ENCODE measurements around the gene HSD3B2. TPM values are rescaled to one million over a fixed set of nuclear protein-coding genes. Genes with fewer than 3 reads are reported as not detected.

The HSD3B2 gene
- polyA plus RNA-seq, 6 donors from 2014 or later, result not detected

- peaks cover 0 to 9% (median 0%) of the 10 kb centered on the region in 3 donors for H3K27me3 Mint-ChIP-seq
- H3K4me3 Mint-ChIP-seq, result no peak overlapping the region
- H3K36me3 Mint-ChIP-seq, result no peaks in the 10 kb centered on the region
- no peak for ATAC-seq (ENCODE audit: low read depth in 2 of 2)
- DNase-seq, result no peak
- peaks cover 0 to 5% (median 0%) of the 10 kb centered on the region in 7 donors for H3K9me3 Mint-ChIP-seq
- H3K27ac Mint-ChIP-seq, result no peak overlapping the region
- no peaks in the 10 kb centered on the region for H3K4me1 Mint-ChIP-seq
Measured at GRCh38 chr1:119416006-119416640, 1.2 kb downstream of the HSD3B2 start.

GRCh38 chr1:119419109-119419508, 4.2 kb downstream of the HSD3B2 start:
- H3K4me1 Mint-ChIP-seq, result no peaks in the 10 kb centered on the region
- H3K4me3 Mint-ChIP-seq, result no peak overlapping the region
- H3K9me3 Mint-ChIP-seq, result peaks cover 0 to 5% (median 0%) of the 10 kb centered on the region in 7 donors
- peaks cover 0 to 9% (median 0%) of the 10 kb centered on the region in 3 donors for H3K27me3 Mint-ChIP-seq
- no peak overlapping the region for H3K27ac Mint-ChIP-seq
- no peak for DNase-seq
- no peaks in the 10 kb centered on the region for H3K36me3 Mint-ChIP-seq
- ATAC-seq (ENCODE audit: low read depth in 2 of 2), result no peak

GRCh38 chr1:119420638-119421037, 5.7 kb downstream of the HSD3B2 start:
- Mint-ChIP-seq H3K4me1 (no peaks in the 10 kb centered on the region), H3K27me3 (peaks cover 0 to 9% (median 0%) of the 10 kb centered on the region in 3 donors)
- ATAC-seq (ENCODE audit: low read depth in 2 of 2), result no peak

GRCh38 chr1:119422631-119423030, 7.7 kb downstream of the HSD3B2 start:
- no peak overlapping the region for H3K27ac Mint-ChIP-seq
- DNase-seq (no peak), ATAC-seq (ENCODE audit: low read depth in 2 of 2) (no peak)
- H3K36me3 Mint-ChIP-seq, result no peaks in the 10 kb centered on the region
- peaks cover 0 to 3% (median 0%) of the 10 kb centered on the region in 7 donors for H3K9me3 Mint-ChIP-seq
- H3K27me3 Mint-ChIP-seq, result peaks cover 0 to 6% (median 0%) of the 10 kb centered on the region in 3 donors
- no peaks in the 10 kb centered on the region for H3K4me1 Mint-ChIP-seq
- H3K4me3 Mint-ChIP-seq, result no peak overlapping the region

More at GRCh38 chr1:119420638-119421037, 5.7 kb downstream of the HSD3B2 start:
- peaks cover 0 to 4% (median 0%) of the 10 kb centered on the region in 7 donors for H3K9me3 Mint-ChIP-seq
- no peak overlapping the region for H3K27ac Mint-ChIP-seq
- H3K4me3 Mint-ChIP-seq, result no peak overlapping the region
- DNase-seq, result no peak
- H3K36me3 Mint-ChIP-seq, result no peaks in the 10 kb centered on the region

GRCh38 chr1:119428991-119429390, 14.0 kb downstream of the HSD3B2 start:
- H3K4me1 Mint-ChIP-seq, result no peaks in the 10 kb centered on the region
- H3K27ac Mint-ChIP-seq, result no peak overlapping the region
- peaks cover 0 to 5% (median 0%) of the 10 kb centered on the region in 7 donors for H3K9me3 Mint-ChIP-seq
- no peak overlapping the region for H3K4me3 Mint-ChIP-seq
- no peak for DNase-seq
- no peaks in the 10 kb centered on the region for H3K36me3 Mint-ChIP-seq
- no peak for ATAC-seq (ENCODE audit: low read depth in 2 of 2)
- H3K27me3 Mint-ChIP-seq, result peaks cover 4 to 27% (median 6%) of the 10 kb centered on the region in 3 donors

- ATAC-seq (ENCODE audit: low read depth in 2 of 2), result no peak
- H3K4me3 Mint-ChIP-seq, result no peak overlapping the region
Measured at GRCh38 chr1:119429687-119430086, 14.7 kb downstream of the HSD3B2 start.

GRCh38 chr1:119430486-119430885, 15.5 kb downstream of the HSD3B2 start:
- no peak overlapping the region for H3K27ac Mint-ChIP-seq
- DNase-seq (no peak), ATAC-seq (ENCODE audit: low read depth in 2 of 2) (no peak)
- peaks cover 4 to 27% (median 6%) of the 10 kb centered on the region in 3 donors for H3K27me3 Mint-ChIP-seq
- H3K4me3 Mint-ChIP-seq, result no peak overlapping the region
- no peaks in the 10 kb centered on the region for H3K36me3 Mint-ChIP-seq
- H3K9me3 Mint-ChIP-seq, result peaks cover 0 to 5% (median 0%) of the 10 kb centered on the region in 7 donors
- no peaks in the 10 kb centered on the region for H3K4me1 Mint-ChIP-seq

More at GRCh38 chr1:119429687-119430086, 14.7 kb downstream of the HSD3B2 start:
- peaks cover 0 to 5% (median 0%) of the 10 kb centered on the region in 7 donors for H3K9me3 Mint-ChIP-seq
- peaks cover 4 to 27% (median 6%) of the 10 kb centered on the region in 3 donors for H3K27me3 Mint-ChIP-seq
- no peaks in the 10 kb centered on the region for H3K4me1 Mint-ChIP-seq
- no peak for DNase-seq
- no peaks in the 10 kb centered on the region for H3K36me3 Mint-ChIP-seq
- no peak overlapping the region for H3K27ac Mint-ChIP-seq

- Mint-ChIP-seq H3K4me1 (no peaks in the 10 kb centered on the region), H3K27me3 (peaks cover 4 to 27% (median 6%) of the 10 kb centered on the region in 3 donors), H3K9me3 (peaks cover 0 to 5% (median 0%) of the 10 kb centered on the region in 7 donors), H3K4me3 (no peak overlapping the region), H3K36me3 (no peaks in the 10 kb centered on the region), H3K27ac (no peak overlapping the region)
- no peak for ATAC-seq (ENCODE audit: low read depth in 2 of 2)
- DNase-seq, result no peak
Measured at GRCh38 chr1:119431836-119432235, 16.9 kb downstream of the HSD3B2 start.

GRCh38 chr1:119435052-119435451, 20.1 kb downstream of the HSD3B2 start:
- Mint-ChIP-seq H3K9me3 (peaks cover 0 to 5% (median 0%) of the 10 kb centered on the region in 7 donors), H3K27me3 (peaks cover 4 to 27% (median 6%) of the 10 kb centered on the region in 3 donors), H3K4me3 (no peak overlapping the region), H3K27ac (no peak overlapping the region), H3K36me3 (no peaks in the 10 kb centered on the region), H3K4me1 (no peaks in the 10 kb centered on the region)
- ATAC-seq (ENCODE audit: low read depth in 2 of 2) (no peak), DNase-seq (no peak)

- no peak for DNase-seq
Measured at GRCh38 chr1:119438761-119439160, 23.8 kb downstream of the HSD3B2 start.

GRCh38 chr1:119440721-119441307, 25.9 kb downstream of the HSD3B2 start:
- Mint-ChIP-seq H3K27ac (no peak overlapping the region), H3K36me3 (no peaks in the 10 kb centered on the region), H3K4me3 (no peak overlapping the region), H3K27me3 (peaks cover 8 to 23% (median 21%) of the 10 kb centered on the region in 3 donors), H3K9me3 (peaks cover 0 to 6% (median 0%) of the 10 kb centered on the region in 7 donors), H3K4me1 (no peaks in the 10 kb centered on the region)
- ATAC-seq (ENCODE audit: low read depth in 2 of 2) (no peak), DNase-seq (no peak)

More at GRCh38 chr1:119438761-119439160, 23.8 kb downstream of the HSD3B2 start:
- Mint-ChIP-seq H3K4me1 (no peaks in the 10 kb centered on the region), H3K27me3 (peaks cover 8 to 19% (median 13%) of the 10 kb centered on the region in 3 donors), H3K4me3 (no peak overlapping the region), H3K9me3 (peaks cover 0 to 6% (median 0%) of the 10 kb centered on the region in 7 donors), H3K36me3 (no peaks in the 10 kb centered on the region), H3K27ac (no peak overlapping the region)
- no peak for ATAC-seq (ENCODE audit: low read depth in 2 of 2)

GRCh38 chr1:119442756-119443155, 27.8 kb downstream of the HSD3B2 start:
- ATAC-seq (ENCODE audit: low read depth in 2 of 2), result no peak
- H3K9me3 Mint-ChIP-seq, result peaks cover 0 to 5% (median 0%) of the 10 kb centered on the region in 7 donors
- H3K36me3 Mint-ChIP-seq, result no peaks in the 10 kb centered on the region
- H3K27me3 Mint-ChIP-seq, result peaks cover 11 to 28% (median 23%) of the 10 kb centered on the region in 3 donors
- H3K27ac Mint-ChIP-seq, result no peak overlapping the region
- DNase-seq, result no peak
- H3K4me1 Mint-ChIP-seq, result no peaks in the 10 kb centered on the region
- H3K4me3 Mint-ChIP-seq, result no peak overlapping the region

GRCh38 chr1:119446321-119446720, 31.4 kb downstream of the HSD3B2 start:
- no peak overlapping the region for H3K4me3 Mint-ChIP-seq
- H3K27me3 Mint-ChIP-seq, result peaks cover 11 to 28% (median 18%) of the 10 kb centered on the region in 3 donors
- H3K27ac Mint-ChIP-seq, result no peak overlapping the region
- DNase-seq (no peak), ATAC-seq (ENCODE audit: low read depth in 2 of 2) (no peak)
- no peaks in the 10 kb centered on the region for H3K36me3 Mint-ChIP-seq
- H3K9me3 Mint-ChIP-seq, result peaks cover 0 to 4% (median 1%) of the 10 kb centered on the region in 7 donors
- H3K4me1 Mint-ChIP-seq, result no peaks in the 10 kb centered on the region
